ENCODE data around the gene HDLBP. TPM values are rescaled to one million over a fixed set of nuclear protein-coding genes. Genes with fewer than 3 reads are reported as not detected.
"Not testable (repeated sequence)": the region's sequence is repeated elsewhere in the genome, so short reads cannot be mapped to it uniquely, and the experiment has no call there.

The HDLBP gene
- total and polyA plus RNA-seq, 2 experiments from 2014 or later, result 389 to 437 TPM

DNA sequence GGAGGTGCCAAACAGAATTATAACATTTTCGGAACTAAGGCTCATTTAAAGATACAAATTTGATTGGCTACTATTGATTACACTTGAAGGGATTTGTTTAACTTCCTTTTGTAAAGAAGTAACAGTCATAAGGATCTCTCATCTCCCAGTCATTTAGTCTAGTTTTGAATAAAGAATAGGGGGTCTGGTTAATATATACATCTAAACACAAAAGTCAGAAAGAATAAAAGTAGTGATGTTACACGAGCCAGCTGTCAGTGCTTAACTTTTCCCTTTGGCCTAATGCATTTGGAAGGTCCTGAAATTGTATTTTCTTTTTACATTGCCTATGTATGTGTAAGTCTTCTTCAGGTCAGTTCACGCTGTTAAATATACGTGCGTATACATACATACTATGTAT is 8.3 kb upstream of the HDLBP start:
- H3K27ac ChIP-seq, result no peak overlapping the region
- H3K4me1 ChIP-seq (ENCODE audit: insufficient read depth), result peaks cover 26% of the 10 kb centered on the region
- H2AFZ ChIP-seq, result no peak overlapping the region
- WGBS (ENCODE audit: low lambda C conversion rate, missing lambda C conversion rate), result 85% methylated on average over 5 of the region's 5 CpGs
- no peaks in the 10 kb centered on the region for H3K27me3 ChIP-seq
- peaks cover 79% of the 10 kb centered on the region for H4K20me1 ChIP-seq (ENCODE audit: insufficient read depth, poor library complexity, severe bottlenecking)
- no peaks in the 10 kb centered on the region for H3K9me2 ChIP-seq (replicated peaks; ENCODE audit: insufficient read depth)
- no peak overlapping the region for H3K4me2 ChIP-seq
- no peaks in the 10 kb centered on the region for H3K9me3 ChIP-seq (ENCODE audit: low read depth)
- no peak overlapping the region for H3K4me3 ChIP-seq
- no peak for DNase-seq (ENCODE audit: low spot score)
- H3K79me2 ChIP-seq, result peaks cover 98% of the 10 kb centered on the region
- no peak for TF ChIP-seq EZH2phosphoT487 (IDR thresholded peaks at IDR 0.05; ENCODE audit: low read depth, severe bottlenecking, unreplicated experiment)
- no peak for TF ChIP-seq EZH2 (IDR thresholded peaks at IDR 0.05; ENCODE audit: borderline replicate concordance)
- TF ChIP-seq, protein P1, sequence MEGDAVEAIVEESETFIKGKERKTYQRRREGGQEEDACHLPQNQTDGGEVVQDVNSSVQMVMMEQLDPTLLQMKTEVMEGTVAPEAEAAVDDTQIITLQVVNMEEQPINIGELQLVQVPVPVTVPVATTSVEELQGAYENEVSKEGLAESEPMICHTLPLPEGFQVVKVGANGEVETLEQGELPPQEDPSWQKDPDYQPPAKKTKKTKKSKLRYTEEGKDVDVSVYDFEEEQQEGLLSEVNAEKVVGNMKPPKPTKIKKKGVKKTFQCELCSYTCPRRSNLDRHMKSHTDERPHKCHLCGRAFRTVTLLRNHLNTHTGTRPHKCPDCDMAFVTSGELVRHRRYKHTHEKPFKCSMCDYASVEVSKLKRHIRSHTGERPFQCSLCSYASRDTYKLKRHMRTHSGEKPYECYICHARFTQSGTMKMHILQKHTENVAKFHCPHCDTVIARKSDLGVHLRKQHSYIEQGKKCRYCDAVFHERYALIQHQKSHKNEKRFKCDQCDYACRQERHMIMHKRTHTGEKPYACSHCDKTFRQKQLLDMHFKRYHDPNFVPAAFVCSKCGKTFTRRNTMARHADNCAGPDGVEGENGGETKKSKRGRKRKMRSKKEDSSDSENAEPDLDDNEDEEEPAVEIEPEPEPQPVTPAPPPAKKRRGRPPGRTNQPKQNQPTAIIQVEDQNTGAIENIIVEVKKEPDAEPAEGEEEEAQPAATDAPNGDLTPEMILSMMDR (IDR thresholded peaks at IDR 0.05; ENCODE audit: poor library complexity), result no peak
- peaks cover 6% of the 10 kb centered on the region for H3K36me3 ChIP-seq (replicated peaks; ENCODE audit: insufficient read depth, low read depth)

GRCh38 chr2:241321886-241322285 is 6.4 kb upstream of the HDLBP start:
- no peak overlapping the region for H3K27ac ChIP-seq
- DNase-seq (ENCODE audit: low spot score), result no peak
- peaks cover 96% of the 10 kb centered on the region for H4K20me1 ChIP-seq (ENCODE audit: insufficient read depth, poor library complexity, severe bottlenecking)
- 92% methylated on average over 1 of the region's 1 CpG for WGBS (ENCODE audit: low lambda C conversion rate, missing lambda C conversion rate)
- peaks cover 43% of the 10 kb centered on the region for H3K4me1 ChIP-seq (ENCODE audit: insufficient read depth)
- H3K27me3 ChIP-seq, result no peaks in the 10 kb centered on the region
- H2AFZ ChIP-seq, result no peak overlapping the region
- no peak overlapping the region for H3K4me3 ChIP-seq
- H3K4me2 ChIP-seq, result peak overlapping the region; percentile 91
- TF ChIP-seq, protein P1 (IDR thresholded peaks at IDR 0.05; ENCODE audit: poor library complexity), result no peak
- no peak for TF ChIP-seq EZH2phosphoT487 (IDR thresholded peaks at IDR 0.05; ENCODE audit: low read depth, severe bottlenecking, unreplicated experiment)
- no peak for TF ChIP-seq EZH2 (IDR thresholded peaks at IDR 0.05; ENCODE audit: borderline replicate concordance)
- peaks cover 98% of the 10 kb centered on the region for H3K79me2 ChIP-seq
- no peaks in the 10 kb centered on the region for H3K9me2 ChIP-seq (replicated peaks; ENCODE audit: insufficient read depth)
- H3K36me3 ChIP-seq (replicated peaks; ENCODE audit: insufficient read depth, low read depth), result peaks cover 2% of the 10 kb centered on the region
- H3K9me3 ChIP-seq (ENCODE audit: low read depth), result no peaks in the 10 kb centered on the region

GRCh38 chr2:241321033-241321432 is 5.6 kb upstream of the HDLBP start:
- H4K20me1 ChIP-seq (ENCODE audit: insufficient read depth, poor library complexity, severe bottlenecking), result peaks cover 95% of the 10 kb centered on the region
- TF ChIP-seq EZH2phosphoT487 (IDR thresholded peaks at IDR 0.05; ENCODE audit: low read depth, severe bottlenecking, unreplicated experiment) (no peak), EZH2 (IDR thresholded peaks at IDR 0.05; ENCODE audit: borderline replicate concordance) (no peak)
- TF ChIP-seq, protein P1 (IDR thresholded peaks at IDR 0.05; ENCODE audit: poor library complexity), result no peak
- H3K79me2 ChIP-seq, result peaks cover 100% of the 10 kb centered on the region
- H2AFZ ChIP-seq, result no peak overlapping the region
- no peak for DNase-seq (ENCODE audit: low spot score)
- H3K4me3 ChIP-seq, result no peak overlapping the region
- H3K27ac ChIP-seq, result no peak overlapping the region
- no peaks in the 10 kb centered on the region for H3K36me3 ChIP-seq (replicated peaks; ENCODE audit: insufficient read depth, low read depth)
- peaks cover 43% of the 10 kb centered on the region for H3K4me1 ChIP-seq (ENCODE audit: insufficient read depth)
- no peaks in the 10 kb centered on the region for H3K27me3 ChIP-seq
- H3K9me3 ChIP-seq (ENCODE audit: low read depth), result no peaks in the 10 kb centered on the region
- 39% methylated on average over 1 of the region's 1 CpG for WGBS (ENCODE audit: low lambda C conversion rate, missing lambda C conversion rate)
- H3K9me2 ChIP-seq (replicated peaks; ENCODE audit: insufficient read depth), result no peaks in the 10 kb centered on the region
- peak overlapping the region; percentile 91 for H3K4me2 ChIP-seq

DNA sequence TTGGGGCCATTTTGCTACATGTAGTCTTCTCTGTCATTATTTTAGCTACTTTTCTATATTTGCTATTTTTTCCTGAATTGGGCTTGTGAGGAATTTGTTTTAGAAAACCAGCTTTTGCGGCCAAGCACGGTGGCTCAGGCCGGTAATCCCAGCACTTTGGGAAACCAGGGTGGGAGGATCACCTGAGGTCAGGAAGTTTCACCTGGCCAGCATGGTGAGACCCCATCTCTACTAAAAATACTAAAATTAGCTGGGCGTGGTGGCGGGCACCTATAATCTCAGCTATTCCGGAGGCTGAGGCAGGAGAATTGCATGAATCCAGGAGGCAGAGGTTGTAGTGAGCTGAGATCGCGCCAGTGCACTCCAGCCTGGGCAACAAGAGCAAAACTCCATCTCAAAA is 4.9 kb upstream of the HDLBP start:
- H3K4me1 ChIP-seq (ENCODE audit: insufficient read depth), result peaks cover 43% of the 10 kb centered on the region
- H4K20me1 ChIP-seq (ENCODE audit: insufficient read depth, poor library complexity, severe bottlenecking), result peaks cover 88% of the 10 kb centered on the region
- no peak overlapping the region for H2AFZ ChIP-seq
- no peak for DNase-seq (ENCODE audit: low spot score)
- TF ChIP-seq EZH2 (IDR thresholded peaks at IDR 0.05; ENCODE audit: borderline replicate concordance) (no peak), EZH2phosphoT487 (IDR thresholded peaks at IDR 0.05; ENCODE audit: low read depth, severe bottlenecking, unreplicated experiment) (no peak)
- TF ChIP-seq, protein P1 (IDR thresholded peaks at IDR 0.05; ENCODE audit: poor library complexity), result no peak
- no peak overlapping the region for H3K4me3 ChIP-seq
- no peaks in the 10 kb centered on the region for H3K9me3 ChIP-seq (ENCODE audit: low read depth)
- H3K27ac ChIP-seq, result no peak overlapping the region
- H3K36me3 ChIP-seq (replicated peaks; ENCODE audit: insufficient read depth, low read depth), result no peaks in the 10 kb centered on the region
- 90% methylated on average over 8 of the region's 8 CpGs for WGBS (ENCODE audit: low lambda C conversion rate, missing lambda C conversion rate)
- no peaks in the 10 kb centered on the region for H3K9me2 ChIP-seq (replicated peaks; ENCODE audit: insufficient read depth)
- peaks cover 95% of the 10 kb centered on the region for H3K79me2 ChIP-seq
- peak overlapping the region; percentile 91 for H3K4me2 ChIP-seq
- no peaks in the 10 kb centered on the region for H3K27me3 ChIP-seq

- peaks cover 74% of the 10 kb centered on the region for H4K20me1 ChIP-seq (ENCODE audit: insufficient read depth, poor library complexity, severe bottlenecking)
Observed at GRCh38 chr2:241318830-241319229, 3.4 kb upstream of the HDLBP start.

More at GRCh38 chr2:241318830-241319229, 3.4 kb upstream of the HDLBP start:
- peak overlapping the region; percentile 91 for H3K4me2 ChIP-seq
- not testable (repeated sequence) for H3K27ac ChIP-seq; H2AFZ ChIP-seq; H3K9me2 ChIP-seq (replicated peaks; ENCODE audit: insufficient read depth); H3K4me3 ChIP-seq; DNase-seq (ENCODE audit: low spot score); H3K36me3 ChIP-seq (replicated peaks; ENCODE audit: insufficient read depth, low read depth); H3K27me3 ChIP-seq; H3K9me3 ChIP-seq (ENCODE audit: low read depth)
- WGBS (ENCODE audit: low lambda C conversion rate, missing lambda C conversion rate), result 88% methylated on average over 6 of the region's 6 CpGs
- H3K4me1 ChIP-seq (ENCODE audit: insufficient read depth), result peaks cover 47% of the 10 kb centered on the region
- H3K79me2 ChIP-seq, result peaks cover 89% of the 10 kb centered on the region
